GM18498 (cell line): Measurements from ENCODE around the gene CTNNA2.
"Not testable (repeated sequence)": the region's sequence is repeated elsewhere in the genome, so short reads cannot be mapped to it uniquely, and the experiment has no call there.

Experiments
- ATAC-seq: cut with Tn5 transposase; IDR thresholded peaks from one replicate; pipeline ENCODE4 v1.9.1; 2021; ENCODE audit warnings: mild to moderate bottlenecking, moderate library complexity; ENCODE audit not compliant: unreplicated experiment

CTNNA2 gene

GRCh38 chr2:80016171-80016570 is 503.3 kb downstream of the CTNNA2 start:
- ATAC-seq = no peak

GRCh38 chr2:80019571-80020460 is 507.0 kb downstream of the CTNNA2 start:
- ATAC-seq = no peak

GRCh38 chr2:80022018-80022417 is 509.2 kb downstream of the CTNNA2 start:
- no peak for ATAC-seq

GRCh38 chr2:80026040-80026729 is 513.3 kb downstream of the CTNNA2 start:
- ATAC-seq = no peak

- ATAC-seq = no peak
Observed at GRCh38 chr2:80028051-80028450, 515.2 kb downstream of the CTNNA2 start.

GRCh38 chr2:80028584-80028983 is 515.7 kb downstream of the CTNNA2 start:
- ATAC-seq = no peak

GRCh38 chr2:80030135-80030534 is 517.3 kb downstream of the CTNNA2 start:
- no peak for ATAC-seq

- ATAC-seq = not testable (repeated sequence)
Observed at GRCh38 chr2:80032684-80033083, 519.8 kb downstream of the CTNNA2 start.

- ATAC-seq = no peak
Observed at GRCh38 chr2:80035749-80036285, 523.0 kb downstream of the CTNNA2 start.

GRCh38 chr2:80037310-80037709 is 524.5 kb downstream of the CTNNA2 start:
- no peak for ATAC-seq

GRCh38 chr2:80040226-80040625 is 527.4 kb downstream of the CTNNA2 start:
- ATAC-seq = no peak

GRCh38 chr2:80042635-80043034 is 529.8 kb downstream of the CTNNA2 start:
- no peak for ATAC-seq

- ATAC-seq = no peak
Observed at GRCh38 chr2:80048296-80048695, 535.4 kb downstream of the CTNNA2 start.

- ATAC-seq = no peak
Observed at GRCh38 chr2:80050246-80050645, 537.4 kb downstream of the CTNNA2 start.

- no peak for ATAC-seq
Observed at GRCh38 chr2:80053522-80054345, 540.9 kb downstream of the CTNNA2 start.

- ATAC-seq = no peak
Observed at GRCh38 chr2:80054346-80054675, 541.5 kb downstream of the CTNNA2 start.

GRCh38 chr2:80057956-80058355 is 545.1 kb downstream of the CTNNA2 start:
- ATAC-seq = no peak

- ATAC-seq = no peak
Observed at GRCh38 chr2:80058562-80058961, 545.7 kb downstream of the CTNNA2 start.

GRCh38 chr2:80059447-80059846 is 546.6 kb downstream of the CTNNA2 start:
- ATAC-seq = no peak

GRCh38 chr2:80061881-80062280 is 549.0 kb downstream of the CTNNA2 start:
- no peak for ATAC-seq

GRCh38 chr2:80062298-80062697 is 549.4 kb downstream of the CTNNA2 start:
- ATAC-seq = no peak
